Parathyroid adenoma (tissue), 2 donors: ENCODE results near the gene SEC62.
A peak's percentile ranks its signal among the peaks of the same experiment; 100 is the strongest.

Experiments used
- H2AFZ ChIP-seq: fragments of 300-600 bp; sonication (generic); one replicate; pipeline ENCODE4 v1.7.0; 2017; ENCODE audit warnings: antibody characterized with exemption, mild to moderate bottlenecking
- H3K27ac ChIP-seq: fragments of 300-600 bp; sonication (generic); one replicate; pipeline ENCODE4 v1.7.0; 2017
- H3K27me3 ChIP-seq: fragments of 300-600 bp; sonication (generic); one replicate; pipeline ENCODE4 v1.7.0; 2017; ENCODE audit warnings: low read length; ENCODE audit not compliant: control insufficient read depth, insufficient read depth
- H3K36me3 ChIP-seq: fragments of 300-600 bp; sonication (generic); one replicate; pipeline ENCODE4 v1.7.0; 2017; ENCODE audit warnings: low read length; ENCODE audit not compliant: control insufficient read depth, insufficient read depth
- H3K4me1 ChIP-seq: fragments of 300-600 bp; sonication (generic); one replicate; pipeline ENCODE4 v1.7.0; 2017; ENCODE audit warnings: control low read depth
- H3K4me2 ChIP-seq: fragments of 300-600 bp; sonication (generic); one replicate; pipeline ENCODE4 v1.7.0; 2017; ENCODE audit warnings: low read length
- H3K4me3 ChIP-seq: fragments of 300-600 bp; sonication (generic); one replicate; pipeline ENCODE4 v1.7.0; 2017; ENCODE audit warnings: low read depth, low read length
- H3K79me2 ChIP-seq: fragments of 300-600 bp; sonication (generic); one replicate; pipeline ENCODE4 v1.7.0; 2017; ENCODE audit warnings: control low read depth
- H3K9ac ChIP-seq: fragments of 300-600 bp; sonication (generic); one replicate; pipeline ENCODE4 v1.7.0; 2017; ENCODE audit warnings: mild to moderate bottlenecking
- H3K9me3 ChIP-seq: fragments of 300-600 bp; sonication (generic); one replicate; pipeline ENCODE4 v1.7.0; 2017; ENCODE audit warnings: low read length; ENCODE audit not compliant: control insufficient read depth
- CTCF ChIP-seq: fragments of 300-600 bp; sonication (generic); IDR thresholded peaks from one replicate; pipeline ENCODE4 v1.7.0; 2017; ENCODE audit warnings: antibody characterized with exemption, mild to moderate bottlenecking
- donor health status: primary hyperparathyroidism.

Gene SEC62

GRCh38 chr3:169966428-169966950, at the start of gene SEC62:
Gene SEC62, plus strand, starts transcription at chr3:169966807. Its CDS starts 16 bp downstream, at chr3:169966823.
- Histone ChIP-seq H3K4me2 (peak within 1 kb of the TSS; percentile 79), H2AFZ (peak within 1 kb of the TSS; percentile 96), H3K27ac (peak within 1 kb of the TSS; percentile 84), H3K79me2 (peaks cover 30% of the 10 kb centered on the region), H3K4me3 (peak within 1 kb of the TSS; percentile 86), H3K9me3 (no peaks in the 10 kb centered on the region), H3K27me3 (no peaks in the 10 kb centered on the region), H3K36me3 (no peaks in the 10 kb centered on the region), H3K4me1 (peaks cover 11% of the 10 kb centered on the region), H3K9ac (peak within 1 kb of the TSS; percentile 68)
- TF ChIP-seq CTCF: peak; percentile 65

GRCh38 chr3:169923189-169923588, 43.4 kb upstream of the SEC62 start:
- Histone ChIP-seq H3K4me2 (no peak overlapping the region), H3K27ac (no peak overlapping the region), H3K9ac (no peak overlapping the region), H3K4me1 (no peaks in the 10 kb centered on the region), H3K79me2 (no peaks in the 10 kb centered on the region), H3K4me3 (no peak overlapping the region), H3K9me3 (no peaks in the 10 kb centered on the region), H3K27me3 (no peaks in the 10 kb centered on the region), H3K36me3 (no peaks in the 10 kb centered on the region), H2AFZ (no peak overlapping the region)
- TF ChIP-seq CTCF: no peak

- no peak overlapping the region for H3K27ac ChIP-seq
- H3K4me1 ChIP-seq: no peaks in the 10 kb centered on the region
- no peak overlapping the region for H3K4me3 ChIP-seq
- no peaks in the 10 kb centered on the region for H3K9me3 ChIP-seq
- no peak for TF ChIP-seq CTCF
- no peaks in the 10 kb centered on the region for H3K36me3 ChIP-seq
- no peak overlapping the region for H3K9ac ChIP-seq
- no peak overlapping the region for H3K4me2 ChIP-seq
- no peaks in the 10 kb centered on the region for H3K79me2 ChIP-seq
- no peaks in the 10 kb centered on the region for H3K27me3 ChIP-seq
- H2AFZ ChIP-seq: no peak overlapping the region
Measured at GRCh38 chr3:169923831-169924230, 42.8 kb upstream of the SEC62 start.

GRCh38 chr3:169929830-169930519, 36.6 kb upstream of the SEC62 start:
- no peaks in the 10 kb centered on the region for H3K9me3 ChIP-seq
- no peak overlapping the region for H3K27ac ChIP-seq
- H3K4me3 ChIP-seq: no peak overlapping the region
- no peaks in the 10 kb centered on the region for H3K27me3 ChIP-seq
- TF ChIP-seq CTCF: no peak
- H3K9ac ChIP-seq: no peak overlapping the region
- no peak overlapping the region for H2AFZ ChIP-seq
- no peaks in the 10 kb centered on the region for H3K79me2 ChIP-seq
- no peaks in the 10 kb centered on the region for H3K36me3 ChIP-seq
- H3K4me1 ChIP-seq: no peaks in the 10 kb centered on the region
- H3K4me2 ChIP-seq: no peak overlapping the region

GRCh38 chr3:169930843-169931242, 35.8 kb upstream of the SEC62 start:
- Histone ChIP-seq H3K9ac (no peak overlapping the region), H2AFZ (no peak overlapping the region), H3K79me2 (no peaks in the 10 kb centered on the region), H3K9me3 (no peaks in the 10 kb centered on the region), H3K27me3 (no peaks in the 10 kb centered on the region), H3K4me2 (no peak overlapping the region), H3K27ac (no peak overlapping the region), H3K4me3 (no peak overlapping the region), H3K4me1 (no peaks in the 10 kb centered on the region), H3K36me3 (no peaks in the 10 kb centered on the region)
- no peak for TF ChIP-seq CTCF
